ENCODE data around the gene NOL4L.

DNA sequence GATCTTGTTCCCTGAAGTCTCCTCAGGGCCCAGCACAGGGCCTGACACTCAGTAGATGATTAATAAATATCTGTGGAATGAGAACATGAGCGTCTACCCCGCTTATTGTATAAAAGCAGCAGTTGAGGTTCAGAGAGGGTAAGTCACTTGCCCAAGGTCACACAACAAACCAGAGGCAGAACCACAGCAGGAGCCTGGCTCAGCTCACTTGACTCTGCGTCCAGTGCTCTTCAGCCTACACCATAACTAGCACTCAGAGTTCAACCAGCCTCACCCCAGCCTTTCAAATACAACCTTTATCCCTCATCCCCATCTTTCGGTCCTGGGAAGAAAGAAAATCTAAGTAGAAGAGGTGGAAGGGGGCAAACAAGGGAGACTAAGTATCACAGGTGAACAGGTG, 24.9 kb upstream of the NOL4L start:
- TF ChIP-seq RARB (CRISPR knock-in tag; IDR thresholded peaks at IDR 0.05) (no peak), SNAI2 (CRISPR knock-in tag; IDR thresholded peaks at IDR 0.05) (no peak), ARNTL (CRISPR knock-in tag; IDR thresholded peaks at IDR 0.05; ENCODE audit: borderline replicate concordance, low read depth) (no peak), ZNF8 (CRISPR knock-in tag; IDR thresholded peaks at IDR 0.05) (no peak), ZNF70 (CRISPR knock-in tag; IDR thresholded peaks at IDR 0.05) (no peak)
- TF ChIP-seq, protein P1, sequence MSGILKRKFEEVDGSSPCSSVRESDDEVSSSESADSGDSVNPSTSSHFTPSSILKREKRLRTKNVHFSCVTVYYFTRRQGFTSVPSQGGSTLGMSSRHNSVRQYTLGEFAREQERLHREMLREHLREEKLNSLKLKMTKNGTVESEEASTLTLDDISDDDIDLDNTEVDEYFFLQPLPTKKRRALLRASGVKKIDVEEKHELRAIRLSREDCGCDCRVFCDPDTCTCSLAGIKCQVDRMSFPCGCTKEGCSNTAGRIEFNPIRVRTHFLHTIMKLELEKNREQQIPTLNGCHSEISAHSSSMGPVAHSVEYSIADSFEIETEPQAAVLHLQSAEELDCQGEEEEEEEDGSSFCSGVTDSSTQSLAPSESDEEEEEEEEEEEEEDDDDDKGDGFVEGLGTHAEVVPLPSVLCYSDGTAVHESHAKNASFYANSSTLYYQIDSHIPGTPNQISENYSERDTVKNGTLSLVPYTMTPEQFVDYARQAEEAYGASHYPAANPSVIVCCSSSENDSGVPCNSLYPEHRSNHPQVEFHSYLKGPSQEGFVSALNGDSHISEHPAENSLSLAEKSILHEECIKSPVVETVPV (CRISPR knock-in tag; IDR thresholded peaks at IDR 0.05): no peak

All from SK-N-SH treated with all-trans-retinoic acid at 6 μM for 48 hours (cell line).